Stimulated activated CD8-positive, alpha-beta memory T cell treated with anti-CD3 and anti-CD28 coated beads, Interleukin-4, amount 100 ng/mL, for 4 hours (primary cell): ENCODE measurements around the gene FGF11.

Source experiments
- DNase-seq, 2 donors: peaks; one replicate each; pipeline ENCODE4 v3.0.0-alpha.2; 2020; ENCODE audit warnings: low read depth in 2 of 2, low spot score in 1 of 2

Gene FGF11

DNA sequence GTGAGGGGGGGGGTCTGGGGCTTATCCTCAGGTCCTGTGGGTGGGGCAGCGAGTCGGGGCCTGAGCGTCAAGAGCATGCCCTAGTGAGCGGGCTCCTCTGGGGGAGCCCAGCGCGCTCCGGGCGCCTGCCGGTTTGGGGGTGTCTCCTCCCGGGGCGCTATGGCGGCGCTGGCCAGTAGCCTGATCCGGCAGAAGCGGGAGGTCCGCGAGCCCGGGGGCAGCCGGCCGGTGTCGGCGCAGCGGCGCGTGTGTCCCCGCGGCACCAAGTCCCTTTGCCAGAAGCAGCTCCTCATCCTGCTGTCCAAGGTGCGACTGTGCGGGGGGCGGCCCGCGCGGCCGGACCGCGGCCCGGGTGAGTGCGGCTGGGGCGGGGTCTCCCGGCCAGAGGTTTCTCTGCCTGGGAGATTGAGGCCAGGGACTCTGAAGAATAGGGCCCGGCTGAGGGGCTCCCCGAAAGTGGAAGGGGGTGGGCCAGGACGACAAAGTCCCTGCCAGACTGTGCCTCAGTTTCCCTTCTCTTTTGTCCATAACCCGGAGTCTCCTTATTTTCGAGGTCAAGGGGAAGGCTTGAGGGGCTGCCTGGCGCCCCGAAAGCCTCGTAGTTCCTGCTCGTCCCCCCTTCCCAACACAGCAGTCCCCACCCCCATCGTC lies at the start of gene FGF11:
FGF11 (plus strand) TSS at position 51 of the 651 bp plus-strand sequence; CDS start at position 160, 109 bp downstream.
- DNase-seq = no peak

DNA sequence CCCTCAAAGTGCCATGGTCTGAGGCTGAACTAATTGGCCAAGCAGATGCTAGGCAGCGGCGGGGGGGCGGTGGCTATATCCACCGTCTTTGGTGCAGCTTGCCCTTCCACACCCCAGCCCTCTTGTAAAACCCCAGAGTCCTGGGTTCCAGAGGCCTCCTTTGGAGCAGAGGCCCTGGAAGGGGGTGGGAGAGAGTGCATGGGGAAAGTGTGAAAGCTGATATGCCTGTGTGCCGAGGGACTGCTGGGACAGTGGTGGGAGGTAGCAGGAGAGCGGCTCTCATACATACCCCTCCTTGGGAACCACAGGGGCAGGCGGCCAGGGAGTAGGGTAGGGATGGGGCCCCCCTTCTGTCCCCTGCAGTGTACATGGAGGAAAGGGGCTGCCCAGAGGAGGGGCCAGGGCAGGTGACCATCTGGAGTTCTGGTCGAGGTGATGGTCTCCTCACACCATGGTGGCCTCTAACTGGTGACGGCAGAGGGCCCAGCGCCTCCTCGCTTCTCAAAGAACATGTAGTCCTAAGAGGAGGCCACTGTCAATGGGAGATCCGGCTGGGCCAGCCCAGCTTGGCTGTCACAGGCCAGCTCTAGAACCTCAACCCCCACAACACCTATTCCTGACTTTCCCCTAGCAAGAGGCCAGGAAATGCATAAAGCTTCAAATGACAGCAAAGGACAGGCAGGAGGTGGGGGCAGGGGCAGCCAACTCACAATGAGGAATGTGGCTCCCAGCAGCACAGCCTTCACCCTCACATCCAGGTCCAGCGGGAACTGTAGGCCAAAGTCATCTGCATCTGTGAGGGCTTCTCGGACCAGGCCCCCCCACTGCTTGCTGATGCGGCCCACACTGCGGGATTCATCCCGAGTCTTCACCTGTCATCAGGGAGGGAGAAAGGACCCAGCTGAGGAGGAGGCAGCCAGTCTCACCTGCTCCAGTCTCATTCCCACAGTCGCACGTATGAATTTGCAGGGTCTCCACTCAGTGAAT lies 49.1 kb upstream of the FGF11 start:
- DNase-seq = no peak

DNA sequence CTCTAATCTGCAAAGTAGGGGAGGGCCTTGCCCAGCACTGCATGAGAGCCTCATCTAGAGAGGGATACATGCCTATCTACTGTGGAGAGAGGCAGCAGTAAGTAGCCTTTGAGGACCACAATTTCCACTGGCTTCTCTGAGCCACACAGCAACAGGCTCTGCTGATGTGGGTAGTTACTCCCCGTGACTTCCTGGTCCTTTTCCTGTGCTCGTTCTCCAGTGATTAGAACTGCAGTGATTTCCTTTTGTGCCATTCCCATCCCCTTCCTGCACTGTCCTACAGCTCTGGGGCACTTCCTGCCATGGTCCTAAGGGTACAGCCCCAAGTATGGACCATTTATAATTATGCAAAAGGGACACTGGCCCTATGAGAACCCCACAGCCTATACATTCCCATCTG lies 48.0 kb upstream of the FGF11 start:
- no peak for DNase-seq

DNA sequence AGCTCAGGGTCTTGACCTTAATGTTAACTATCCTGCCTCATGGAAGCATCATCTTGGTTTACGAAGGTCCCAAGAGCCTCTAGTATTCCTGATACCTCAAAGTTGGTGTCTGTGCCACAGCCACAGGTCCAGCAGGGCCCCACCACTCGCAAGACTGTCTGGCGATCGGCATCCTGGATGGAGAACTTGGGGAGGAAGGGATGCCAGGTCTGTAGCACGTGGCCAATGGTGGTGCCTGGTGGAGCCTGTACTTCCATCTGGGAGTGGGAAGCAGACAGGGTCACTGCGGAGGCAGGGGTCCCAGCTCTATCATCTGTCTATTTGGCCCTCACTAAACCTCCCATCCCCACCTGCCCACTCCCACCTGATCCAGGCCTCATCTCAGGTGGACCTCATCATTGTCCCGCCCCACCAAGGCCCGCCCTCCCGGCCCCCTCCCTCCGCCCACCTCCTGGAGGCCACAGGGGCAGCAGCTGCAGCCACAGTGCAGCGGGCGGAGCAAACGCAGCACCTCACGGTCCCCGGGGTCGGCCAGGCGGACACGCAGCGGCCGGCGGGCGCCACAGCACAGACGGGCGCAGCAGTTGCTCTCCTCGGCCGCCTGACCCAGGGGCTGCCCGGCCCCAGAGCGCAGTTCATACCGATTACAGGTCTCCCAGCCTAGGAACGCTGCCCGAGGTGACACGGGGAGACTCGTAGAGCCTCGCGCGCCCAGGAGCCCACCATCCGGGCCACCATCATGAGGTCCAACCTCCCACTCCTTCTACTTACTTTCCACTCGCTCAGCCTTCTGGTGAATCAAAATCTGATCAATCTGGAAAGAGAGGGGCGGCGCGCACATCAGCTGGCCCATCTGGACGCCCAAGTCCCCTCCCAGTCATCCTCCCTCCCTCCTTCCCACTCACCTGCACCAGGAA lies 46.4 kb upstream of the FGF11 start:
- no peak for DNase-seq

DNA sequence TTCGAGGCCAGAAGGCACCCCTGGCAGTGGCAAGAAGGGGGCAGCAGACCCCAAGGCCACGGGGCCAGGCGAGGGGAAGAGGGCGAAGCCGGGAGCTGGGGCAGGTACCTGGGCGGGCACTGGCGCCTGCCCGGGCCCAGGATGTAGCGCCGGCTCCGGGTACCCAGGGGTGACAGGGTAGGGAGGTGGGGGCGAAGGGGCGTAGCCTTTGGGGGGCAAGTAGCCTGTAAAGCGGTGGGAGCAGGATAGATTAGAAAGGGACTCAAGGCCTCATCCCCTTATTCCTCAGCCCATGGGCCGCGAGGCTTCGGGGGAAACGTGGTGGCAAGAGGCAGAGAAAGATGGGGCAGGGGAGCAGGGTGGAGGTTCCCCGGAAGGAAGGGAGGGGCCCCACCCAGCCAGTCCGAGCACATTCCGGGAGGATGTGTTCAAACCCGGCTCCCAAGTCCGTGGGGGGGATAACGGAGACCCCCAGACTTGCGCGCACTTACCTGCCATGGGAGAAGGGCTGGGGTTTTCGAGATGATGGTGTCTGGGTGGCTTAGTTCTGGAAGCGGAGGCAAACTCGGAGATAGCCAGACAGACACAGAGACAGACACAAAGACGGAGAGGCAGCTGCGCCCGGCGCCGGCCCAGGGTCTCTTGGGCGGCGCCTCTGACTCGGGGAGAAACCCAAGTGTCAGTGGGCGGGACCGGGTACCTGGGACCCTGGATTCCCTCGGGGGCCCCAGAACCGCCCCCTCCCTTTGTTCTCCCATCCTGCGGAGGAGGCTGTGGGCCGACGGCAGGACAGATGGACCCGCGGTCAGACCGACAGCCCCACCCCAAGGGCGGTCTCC lies 45.5 kb upstream of the FGF11 start:
- peak; percentile 20 to 40 for DNase-seq

DNA sequence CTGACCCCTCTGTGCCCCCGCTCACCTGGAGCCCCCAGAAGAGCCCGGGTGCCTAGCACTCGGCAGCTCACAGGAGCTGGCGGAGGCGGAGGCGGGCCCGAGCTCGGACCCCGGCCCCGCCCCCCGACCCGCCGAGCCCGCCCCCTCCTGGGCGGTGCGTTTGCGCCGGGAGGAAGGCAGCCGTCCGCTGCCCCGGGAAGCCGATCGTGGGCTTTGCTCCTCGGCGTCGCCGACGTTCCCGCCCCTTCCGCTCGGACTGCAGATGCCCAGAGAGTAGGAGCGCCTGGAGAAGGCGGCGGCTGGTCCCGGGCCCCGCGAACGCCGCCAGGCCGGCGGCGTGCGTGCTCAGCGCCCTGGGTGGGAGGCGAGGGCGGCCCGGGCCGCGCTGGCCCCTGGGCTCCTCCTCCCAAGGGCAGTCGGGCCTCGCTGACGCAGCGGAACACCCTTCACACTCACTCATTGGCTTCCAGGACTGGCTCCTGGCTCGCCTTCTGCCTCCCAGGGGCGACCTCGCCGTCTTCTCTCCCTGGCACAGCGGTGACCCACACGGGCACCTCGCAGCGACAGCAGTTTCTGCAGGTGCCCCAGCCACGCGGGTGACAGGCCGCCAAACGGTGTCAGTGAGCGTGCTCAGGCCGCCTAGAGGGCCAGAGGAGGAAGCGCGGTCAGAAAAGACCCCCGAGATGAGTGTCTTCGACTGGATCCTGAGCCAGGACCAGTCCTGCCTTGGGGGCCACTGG lies 44.7 kb upstream of the FGF11 start, which contains the start of gene PLSCR3:
PLSCR3 (minus strand) TSS at position 74 of the 740 bp plus-strand sequence. CDS start 415 bp downstream, outside the sequence.
- DNase-seq = peak; percentile 51 to 66

GRCh38 chr17:7396147-7396546 lies 43.2 kb upstream of the FGF11 start:
- no peak for DNase-seq

DNA sequence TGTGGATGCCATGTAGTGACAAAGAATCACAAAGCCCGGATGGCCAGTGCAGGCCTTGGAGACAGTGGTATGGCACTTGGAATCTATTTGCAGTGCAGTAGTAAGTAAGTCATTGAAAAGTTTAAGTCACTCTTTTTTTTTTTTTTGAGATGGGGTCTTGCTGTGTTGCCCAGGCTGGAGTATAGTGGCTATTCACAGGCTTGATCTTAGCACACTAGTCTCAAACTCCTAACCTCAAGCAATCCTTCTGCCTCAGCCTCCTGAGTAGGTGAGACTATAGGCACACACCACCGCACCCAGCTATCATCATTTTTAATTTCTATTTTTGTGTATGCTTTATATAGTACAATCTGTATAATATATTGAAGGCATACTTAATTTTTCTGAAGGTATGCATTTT lies 40.7 kb upstream of the FGF11 start:
- DNase-seq = no peak

GRCh38 chr17:7403043-7403726 lies 36.1 kb upstream of the FGF11 start:
- DNase-seq = no peak

GRCh38 chr17:7403727-7403976 lies 35.7 kb upstream of the FGF11 start:
- DNase-seq = no peak

DNA sequence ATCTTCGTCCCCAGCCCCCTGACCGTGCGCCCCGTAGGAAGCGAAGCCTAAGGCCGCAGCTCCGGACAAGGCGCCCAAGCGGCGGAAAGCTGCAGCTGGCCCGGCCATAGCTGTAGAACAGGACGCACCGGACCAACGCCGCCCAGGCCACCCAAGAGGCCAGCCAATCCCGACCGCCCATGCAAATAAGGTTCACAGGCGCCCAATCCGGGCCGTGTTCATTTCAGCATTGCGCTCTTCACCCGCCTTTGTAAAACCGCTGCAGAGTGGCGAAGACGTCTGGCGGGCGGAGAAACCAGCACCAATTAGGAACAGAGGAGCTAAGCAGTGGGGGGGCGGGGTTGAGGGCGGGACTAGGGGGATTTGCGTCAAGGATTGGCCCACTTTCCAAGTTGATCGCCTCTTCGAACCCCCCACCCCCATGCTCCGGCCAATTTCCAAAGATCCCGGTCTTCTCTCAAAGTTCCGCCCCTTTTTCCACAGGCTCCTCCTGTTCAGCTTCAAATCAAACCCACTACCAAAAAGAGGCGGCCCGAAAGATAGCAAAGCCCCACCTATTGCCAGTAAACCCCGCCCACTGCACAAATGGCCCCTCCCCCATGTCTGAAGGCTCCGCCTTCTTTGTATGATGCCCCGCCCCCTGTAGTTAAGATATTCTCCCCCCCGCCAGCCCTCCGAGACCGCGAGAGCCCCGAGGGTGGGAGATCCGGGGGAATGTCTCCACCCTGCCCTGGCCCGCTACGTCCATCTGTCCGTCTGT lies 35.2 kb upstream of the FGF11 start, which contains the start of gene TMEM256:
TMEM256 (minus strand) TSS at position 121 of the 760 bp plus-strand sequence; CDS start at position 108, 13 bp downstream.
- DNase-seq = peak; percentile 92 to 93

- DNase-seq = peak in 1 of 2 donors; percentile 43
Observed at GRCh38 chr17:7404737-7405349, 34.5 kb upstream of the FGF11 start.

- DNase-seq = no peak
Observed at GRCh38 chr17:7405350-7406234, 33.7 kb upstream of the FGF11 start.

DNA sequence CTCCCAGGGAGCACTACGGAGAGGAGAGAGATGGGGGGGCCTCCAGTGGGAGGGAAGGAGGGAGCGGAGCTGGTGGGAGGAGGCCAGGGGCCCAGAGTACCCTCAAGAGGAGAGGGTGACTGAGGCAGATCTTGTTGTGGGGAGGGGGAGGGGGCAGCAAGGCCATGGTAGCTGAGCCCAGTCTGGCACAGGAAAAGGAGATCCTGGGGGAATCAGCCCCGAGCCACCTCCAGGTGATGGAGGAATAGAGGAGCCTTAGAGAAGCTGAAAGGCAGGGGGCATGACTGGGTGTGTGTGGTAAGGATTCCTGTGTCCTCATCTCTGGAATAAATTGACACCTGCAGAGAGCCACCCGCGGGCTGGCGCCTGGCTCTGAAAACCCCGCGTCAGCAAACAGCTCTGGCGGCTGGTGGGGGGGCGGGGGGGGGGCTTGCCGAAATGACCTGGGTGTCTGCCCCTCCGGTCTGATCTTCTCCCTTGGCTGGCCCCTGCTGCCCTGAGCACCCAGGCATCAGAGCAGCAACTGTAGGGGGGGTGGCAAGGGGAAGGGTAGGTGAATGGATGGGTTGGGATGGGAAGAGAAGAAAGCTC lies 33.0 kb upstream of the FGF11 start:
- DNase-seq = no peak

- no peak for DNase-seq
Observed at GRCh38 chr17:7407082-7407481, 32.2 kb upstream of the FGF11 start.

GRCh38 chr17:7407485-7408251 lies 31.6 kb upstream of the FGF11 start, which contains the start of gene NLGN2:
TSS of gene NLGN2 (plus strand) at chr17:7407845. CDS start at chr17:7408256, 411 bp downstream.
- no peak for DNase-seq
